GM19239 (cell line): ENCODE data around the gene CCDC120.
A peak's percentile ranks its signal among the peaks of the same experiment; 100 is the strongest.

ENCODE experiments used
- DNase-seq: peaks from one replicate; pipeline ENCODE4 v3.0.0; 2011; ENCODE audit warnings: low spot score; ENCODE audit not compliant: insufficient read length
- FAIRE-seq: peaks from 2 replicates; lab custom pipeline; 2011; peaks lifted over from hg19 to GRCh38; lab: Jason Lieb, UNC

CCDC120 gene

GRCh38 chrX:49058794-49059193 lies at the start of gene CCDC120:
Gene CCDC120 (plus strand): TSS chrX:49058999. CDS start chrX:49062042, 3,043 bp downstream.
- DNase-seq (no peak), FAIRE-seq (no peak)

GRCh38 chrX:49019050-49019449 lies 39.7 kb upstream of the CCDC120 start:
- FAIRE-seq (no peak), DNase-seq (no peak)

- no peak for DNase-seq
- FAIRE-seq: no peak
Measured at GRCh38 chrX:49019599-49020249, 39.1 kb upstream of the CCDC120 start.

GRCh38 chrX:49029876-49030275 lies 28.9 kb upstream of the CCDC120 start:
- no peak for DNase-seq
- no peak for FAIRE-seq

- DNase-seq: no peak
- FAIRE-seq: no peak
Measured at GRCh38 chrX:49030283-49030682, 28.5 kb upstream of the CCDC120 start.

GRCh38 chrX:49037883-49038475 lies 20.8 kb upstream of the CCDC120 start:
- DNase-seq (no peak), FAIRE-seq (no peak)

- no peak for DNase-seq
- peak; percentile 21 for FAIRE-seq
Measured at GRCh38 chrX:49039598-49040375, 19.0 kb upstream of the CCDC120 start.

GRCh38 chrX:49040376-49040955 lies 18.3 kb upstream of the CCDC120 start:
- FAIRE-seq: peak; percentile 66
- no peak for DNase-seq

- DNase-seq (no peak), FAIRE-seq (peak; percentile 75)
Measured at GRCh38 chrX:49041744-49042580, 16.8 kb upstream of the CCDC120 start.

- DNase-seq (no peak), FAIRE-seq (no peak)
Measured at GRCh38 chrX:49042581-49043219, 16.1 kb upstream of the CCDC120 start.

- DNase-seq: peak; percentile 63
- peak; percentile 100 for FAIRE-seq
Measured at GRCh38 chrX:49043220-49043986, 15.4 kb upstream of the CCDC120 start, which contains the start of gene TFE3. Gene TFE3 (minus strand): TSS chrX:49043357. CDS start chrX:49043226, 131 bp downstream.

GRCh38 chrX:49043987-49044281 lies 14.9 kb upstream of the CCDC120 start:
- no peak for FAIRE-seq

GRCh38 chrX:49053223-49054072 lies 5.4 kb upstream of the CCDC120 start:
- DNase-seq: peak; percentile 45
- peak; percentile 79 for FAIRE-seq

More at GRCh38 chrX:49043987-49044281, 14.9 kb upstream of the CCDC120 start:
- DNase-seq: no peak

GRCh38 chrX:49054073-49054762 lies 4.6 kb upstream of the CCDC120 start:
- peak; percentile 99 for FAIRE-seq
- DNase-seq: no peak

GRCh38 chrX:49059201-49059600 lies 402 bp downstream of the CCDC120 start:
- DNase-seq (no peak), FAIRE-seq (no peak)

- no peak for DNase-seq
- no peak for FAIRE-seq
Measured at GRCh38 chrX:49059681-49060085, 884 bp downstream of the CCDC120 start.

- FAIRE-seq: no peak
- DNase-seq: no peak
Measured at GRCh38 chrX:49060914-49061313, 2.1 kb downstream of the CCDC120 start.
